Measurements from ENCODE around the gene AURKA.
"Not testable (repeated sequence)": the region's sequence is repeated elsewhere in the genome, so short reads cannot be mapped to it uniquely, and the experiment has no call there.

The AURKA gene

DNA sequence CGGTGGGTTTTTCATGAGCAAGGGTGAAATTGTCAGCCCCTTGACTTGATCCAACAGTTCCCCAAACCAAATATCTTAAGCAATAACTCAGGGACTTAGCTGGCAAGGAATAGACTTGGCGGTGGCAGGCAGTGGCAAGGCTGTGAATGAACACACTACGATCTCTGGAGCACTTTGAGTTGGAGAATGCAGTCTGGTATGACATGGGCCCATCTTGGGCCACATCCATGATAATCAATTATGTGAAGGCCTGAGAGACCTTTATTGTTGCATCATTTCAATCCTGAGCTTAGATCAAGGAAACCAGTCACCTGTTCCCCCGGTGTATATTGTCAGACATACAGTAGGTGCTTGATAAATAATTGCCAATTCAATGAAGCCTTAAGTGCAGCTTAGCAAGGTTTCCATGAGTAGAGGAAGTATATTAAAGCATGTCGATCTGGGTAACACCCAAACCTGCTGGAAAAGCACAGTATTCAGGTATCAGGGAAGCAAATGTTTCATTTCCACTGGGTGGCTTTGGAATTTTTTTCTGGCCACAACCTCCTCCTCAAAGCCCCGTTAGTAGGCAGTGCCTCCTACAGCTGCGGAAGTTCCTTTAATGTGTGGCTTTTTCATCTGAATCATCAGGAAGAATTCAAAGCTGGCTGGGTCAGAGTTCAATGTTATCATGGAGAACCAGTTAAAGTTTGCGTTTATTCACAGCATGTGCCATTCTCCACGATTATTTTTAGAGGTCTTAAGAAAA lies 30.2 kb upstream of the AURKA start:
- no peak for DNase-seq (ENCODE audit: low read depth, low spot score)

DNA sequence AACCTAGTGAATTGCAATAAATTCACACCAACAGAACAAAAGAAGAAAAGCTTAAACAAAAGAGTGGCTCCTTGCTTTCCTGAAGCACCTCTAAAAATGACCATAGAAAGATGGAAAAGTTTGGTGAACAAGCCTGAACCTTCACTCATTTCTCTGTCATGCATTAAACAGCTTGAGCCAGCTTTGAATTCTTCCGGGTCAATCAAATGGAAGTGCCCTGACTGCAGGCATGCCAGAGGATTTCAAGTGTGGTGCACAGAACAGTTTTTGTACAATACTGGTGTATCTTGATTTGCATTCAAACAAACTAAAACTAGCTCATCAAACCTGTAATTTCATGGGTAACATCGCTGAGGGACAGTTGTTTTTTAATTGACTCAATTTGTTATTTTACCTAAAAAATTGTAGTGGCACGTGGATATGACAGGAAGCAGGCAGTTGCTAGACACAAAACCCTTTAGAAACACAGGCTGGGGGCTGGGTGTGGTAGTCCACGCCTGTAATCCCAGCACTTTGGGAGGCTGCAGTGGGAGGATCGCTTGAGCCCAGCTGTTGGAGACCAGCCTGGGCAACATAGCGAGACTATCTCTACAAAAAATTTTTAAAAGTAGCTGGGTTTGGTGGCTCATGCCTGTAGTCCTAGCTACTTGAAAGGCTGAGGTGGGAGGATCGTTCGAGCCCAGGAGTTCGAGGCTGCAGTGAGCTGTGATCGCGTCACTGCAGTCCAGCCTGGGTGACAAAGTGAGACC lies 29.1 kb upstream of the AURKA start:
- DNase-seq (ENCODE audit: low read depth, low spot score), result no peak

DNA sequence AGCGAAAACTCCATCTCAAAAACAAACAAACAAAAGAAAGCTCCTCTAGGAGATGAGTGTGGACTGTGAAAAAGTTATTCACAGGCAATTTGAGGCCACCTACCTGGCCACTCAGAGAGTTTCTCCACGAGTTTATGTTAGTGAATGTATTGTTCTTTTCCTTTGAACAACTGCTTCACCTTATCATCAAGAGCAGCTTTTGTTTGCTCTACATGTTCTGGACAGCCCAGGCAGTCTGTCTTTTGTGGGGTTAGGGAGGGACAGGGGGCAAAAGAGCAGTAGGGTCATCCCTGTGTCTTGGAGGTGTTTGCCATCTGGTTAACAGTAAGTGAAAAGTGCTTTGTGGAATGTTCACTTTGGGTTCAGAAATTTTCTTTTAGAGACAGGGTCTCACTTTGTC lies 28.0 kb upstream of the AURKA start:
- DNase-seq (ENCODE audit: low read depth, low spot score), result no peak

- no peak for DNase-seq (ENCODE audit: low read depth, low spot score)
These were observed 26.4 kb upstream of the AURKA start for GRCh38 chr20:56418385-56418861.

DNA sequence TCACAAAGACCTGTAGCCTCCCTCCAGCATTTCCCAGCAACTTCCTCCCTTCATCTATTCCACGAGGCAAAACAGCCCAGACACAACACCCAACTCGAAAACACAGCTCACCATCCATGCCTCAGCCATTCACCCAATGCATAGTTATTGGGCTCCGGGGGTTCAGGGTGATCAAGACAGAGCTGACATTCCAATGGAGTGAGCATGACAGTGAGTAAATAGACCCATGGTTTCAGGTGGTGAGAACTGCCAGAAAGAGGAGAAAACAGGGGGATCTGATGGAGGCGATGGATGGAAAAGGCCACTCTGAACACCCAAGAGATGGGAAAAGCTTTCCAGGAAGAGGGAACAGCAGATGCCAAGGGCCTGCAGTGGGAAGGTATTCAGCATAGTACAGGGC lies 25.9 kb upstream of the AURKA start:
- DNase-seq (ENCODE audit: low read depth, low spot score), result no peak

DNA sequence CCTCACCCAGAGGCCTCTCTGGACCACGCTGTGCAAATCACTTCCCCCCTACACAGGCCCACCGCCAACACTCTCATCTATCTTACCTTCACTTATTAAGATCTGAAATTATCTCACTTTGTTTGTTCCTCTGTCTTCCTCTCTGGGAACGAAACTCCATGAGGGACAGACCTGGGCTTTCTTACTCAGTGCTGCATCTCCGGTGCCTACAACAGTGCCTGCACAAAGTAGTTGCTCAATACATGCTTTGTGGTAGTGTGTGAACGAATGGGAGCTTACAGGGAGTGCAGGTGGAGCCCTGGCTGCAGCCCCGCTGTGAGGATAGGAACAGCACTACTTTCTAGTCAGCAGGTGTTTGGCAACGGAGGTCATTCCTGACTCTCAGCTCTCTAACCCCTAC lies 25.4 kb upstream of the AURKA start:
- no peak for DNase-seq (ENCODE audit: low read depth, low spot score)

DNA sequence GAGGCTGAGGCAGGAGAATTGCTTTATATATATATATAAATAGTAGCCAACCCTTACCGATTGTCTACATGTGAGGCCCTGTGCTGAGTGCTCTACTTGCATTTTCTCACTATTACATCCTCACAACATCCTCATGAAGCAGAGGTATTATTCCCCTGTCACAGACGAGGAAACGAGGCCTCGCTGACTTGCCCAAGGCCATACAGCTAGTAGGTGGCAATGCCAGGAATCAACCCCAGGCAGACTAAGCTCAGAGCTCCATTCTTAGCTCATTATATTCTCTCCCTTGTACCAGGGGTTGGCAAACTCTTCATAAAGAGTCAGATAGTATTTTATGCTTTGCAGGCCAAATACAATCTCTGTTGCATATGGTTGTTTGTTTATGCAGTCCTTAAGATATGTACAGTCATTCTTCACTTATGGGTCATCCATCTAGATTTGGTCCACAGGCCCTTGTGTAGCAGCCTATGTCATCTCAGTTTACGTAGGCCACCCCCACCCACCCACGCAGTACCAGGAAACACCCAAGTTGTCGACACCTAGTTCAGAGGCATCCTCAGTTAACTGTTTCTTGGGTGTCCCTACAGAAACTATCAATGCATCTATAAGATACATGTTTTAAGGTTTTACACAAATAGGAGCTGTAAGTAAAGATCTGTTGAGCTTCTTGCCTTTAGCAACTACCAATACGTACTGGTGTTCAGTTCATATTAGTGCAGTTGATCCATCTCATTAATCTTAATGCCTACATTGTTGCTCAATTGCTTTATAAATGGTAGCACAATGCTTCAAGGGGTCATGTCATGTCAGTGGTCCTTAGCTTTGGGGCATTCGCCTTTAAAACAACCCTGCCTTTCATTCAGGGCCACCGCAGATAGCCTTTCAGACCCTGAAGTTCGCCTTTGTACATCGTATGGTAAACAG lies 23.1 kb upstream of the AURKA start:
- peak; percentile 21 for DNase-seq (ENCODE audit: low read depth, low spot score)

DNA sequence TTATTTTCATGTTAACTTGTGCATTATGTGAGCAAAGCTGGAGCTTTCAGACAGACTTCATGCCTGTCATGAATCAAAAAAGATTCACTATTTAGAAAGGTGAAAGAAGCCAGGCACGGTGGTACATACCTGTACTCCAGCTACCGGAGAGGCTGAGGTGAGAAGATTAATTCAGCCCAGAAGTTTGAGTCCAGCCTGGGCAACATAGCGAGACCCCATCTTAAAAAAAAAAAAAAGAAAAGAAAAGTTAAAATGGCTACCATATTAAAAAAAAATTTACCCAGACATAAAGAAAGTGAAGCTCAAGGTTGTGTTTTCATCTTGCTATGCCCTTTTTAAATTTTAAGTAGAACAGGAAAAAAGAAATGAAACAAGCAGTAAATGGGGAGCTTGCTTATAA lies 20.9 kb upstream of the AURKA start:
- no peak for DNase-seq (ENCODE audit: low read depth, low spot score)

GRCh38 chr20:56412473-56412790 lies 20.4 kb upstream of the AURKA start:
- DNase-seq (ENCODE audit: low read depth, low spot score), result no peak

- DNase-seq (ENCODE audit: low read depth, low spot score), result no peak
These were observed 19.9 kb upstream of the AURKA start, which contains the start of gene CASS4 for GRCh38 chr20:56411759-56412472. TSS of gene CASS4 (plus strand) at chr20:56412260. CDS start at chr20:56412459, 199 bp downstream.

DNA sequence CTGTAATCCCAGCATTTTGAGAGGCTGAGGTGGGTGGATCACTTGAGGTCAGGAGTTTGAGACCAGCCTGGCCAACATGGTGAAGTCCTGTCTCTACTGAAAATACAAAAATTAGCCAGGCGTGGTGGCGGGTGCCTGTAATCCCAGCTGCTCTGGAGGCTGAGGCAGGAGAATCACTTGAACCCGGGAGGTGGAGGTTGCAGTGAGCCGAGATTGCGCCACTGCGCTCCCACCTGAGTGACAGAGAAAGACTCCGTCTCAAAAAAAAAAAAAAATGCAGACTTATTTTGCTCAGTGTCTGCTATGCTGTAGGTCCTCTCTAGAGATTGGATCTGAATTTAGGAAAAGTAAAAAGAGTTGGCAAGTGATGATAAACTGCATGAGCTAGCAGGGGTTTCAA lies 19.3 kb upstream of the AURKA start:
- DNase-seq (ENCODE audit: low read depth, low spot score), result not testable (repeated sequence)

DNA sequence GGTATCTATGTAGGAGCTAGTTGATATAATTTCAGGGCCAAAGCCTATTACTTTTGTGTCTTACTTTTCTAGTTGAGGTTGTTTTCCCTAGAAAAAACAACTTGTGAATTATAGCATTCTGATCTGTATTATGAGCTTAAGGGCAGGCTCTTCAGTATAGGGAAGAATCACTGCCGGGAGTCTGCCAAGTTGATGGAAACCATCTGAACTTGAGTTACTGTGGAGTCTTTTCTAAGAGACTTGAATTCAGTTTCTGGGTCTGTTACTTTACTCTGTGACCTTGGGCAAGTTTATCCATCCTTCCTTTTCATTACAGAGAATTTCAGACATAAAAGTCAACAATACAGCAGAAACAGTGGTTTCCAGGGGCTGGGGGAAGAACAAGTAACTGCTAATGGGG lies 17.9 kb upstream of the AURKA start:
- DNase-seq (ENCODE audit: low read depth, low spot score), result no peak

GRCh38 chr20:56409521-56409920 lies 17.5 kb upstream of the AURKA start:
- no peak for DNase-seq (ENCODE audit: low read depth, low spot score)

- DNase-seq (ENCODE audit: low read depth, low spot score), result no peak
These were observed 14.9 kb upstream of the AURKA start for GRCh38 chr20:56406910-56407309.

DNA sequence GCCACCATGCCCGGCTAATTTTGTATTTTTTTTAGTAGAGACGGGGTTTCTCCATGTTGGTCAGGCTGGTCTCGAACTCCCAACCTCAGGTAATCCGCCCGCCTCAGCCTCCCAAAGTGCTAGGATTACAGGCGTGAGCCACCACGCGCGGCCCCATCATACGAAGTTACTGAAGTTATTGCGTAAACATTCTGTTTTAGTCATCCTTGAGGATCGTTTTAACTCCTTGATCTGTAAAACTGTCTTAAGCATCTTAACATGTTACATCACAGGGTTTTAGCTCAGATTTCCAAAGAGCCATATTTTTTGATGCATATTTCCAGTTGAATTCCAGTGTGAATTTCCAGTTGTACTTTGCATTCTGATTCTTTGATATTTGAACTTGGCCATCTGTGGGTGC lies 13.3 kb upstream of the AURKA start:
- DNase-seq (ENCODE audit: low read depth, low spot score), result not testable (repeated sequence)

DNA sequence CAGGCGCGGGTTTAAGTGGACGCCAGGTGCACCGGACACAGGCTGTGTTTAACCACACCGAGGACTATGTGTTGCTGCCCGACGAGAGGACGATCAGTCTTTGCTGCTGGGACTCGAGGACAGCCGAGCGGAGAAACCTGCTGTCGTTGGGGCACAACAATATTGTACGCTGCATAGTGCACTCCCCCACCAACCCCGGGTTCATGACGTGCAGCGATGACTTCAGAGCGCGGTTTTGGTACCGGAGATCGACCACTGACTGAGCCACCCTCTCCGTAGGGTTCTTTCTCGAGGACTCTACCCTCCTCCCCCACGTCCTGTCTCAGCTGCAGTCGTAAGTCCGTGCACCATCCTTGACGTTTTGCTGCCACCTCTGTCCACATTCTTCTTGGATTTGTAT lies 11.4 kb upstream of the AURKA start:
- DNase-seq (ENCODE audit: low read depth, low spot score), result no peak

DNA sequence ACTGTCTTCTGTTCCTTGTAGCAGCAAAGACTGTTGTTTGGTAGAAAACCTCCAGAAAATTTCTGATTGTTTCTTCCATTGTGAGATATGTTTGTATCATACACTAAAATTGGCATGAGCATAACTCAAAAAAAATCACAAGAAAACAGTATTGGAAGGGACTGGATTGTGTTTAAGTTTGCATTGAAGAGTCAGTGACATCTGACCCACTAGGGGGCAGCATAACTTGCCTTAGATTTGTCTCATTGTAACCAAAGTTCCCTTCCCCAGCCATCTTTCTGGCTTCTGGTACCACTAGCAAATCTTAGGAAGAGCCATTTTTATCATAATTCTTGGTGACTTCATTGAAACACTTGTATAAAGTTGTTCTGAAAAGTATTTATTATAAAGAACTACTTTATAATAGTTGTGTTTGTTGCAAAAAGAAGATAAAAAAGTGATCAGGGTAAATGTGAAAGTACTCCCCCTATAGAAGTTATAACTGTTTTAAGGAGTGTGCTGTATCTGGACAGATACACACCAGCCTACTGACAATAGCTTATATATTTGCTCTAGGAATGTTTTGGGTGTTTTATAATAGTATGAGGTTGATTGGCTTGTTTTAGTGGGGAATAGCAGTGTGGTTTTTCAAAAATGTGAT lies 8.1 kb upstream of the AURKA start:
- DNase-seq (ENCODE audit: low read depth, low spot score), result peak; percentile 39

GRCh38 chr20:56395166-56395565 lies 3.2 kb upstream of the AURKA start:
- DNase-seq (ENCODE audit: low read depth, low spot score), result no peak

GRCh38 chr20:56393653-56394052 lies 1.6 kb upstream of the AURKA start:
- DNase-seq (ENCODE audit: low read depth, low spot score), result no peak

DNA sequence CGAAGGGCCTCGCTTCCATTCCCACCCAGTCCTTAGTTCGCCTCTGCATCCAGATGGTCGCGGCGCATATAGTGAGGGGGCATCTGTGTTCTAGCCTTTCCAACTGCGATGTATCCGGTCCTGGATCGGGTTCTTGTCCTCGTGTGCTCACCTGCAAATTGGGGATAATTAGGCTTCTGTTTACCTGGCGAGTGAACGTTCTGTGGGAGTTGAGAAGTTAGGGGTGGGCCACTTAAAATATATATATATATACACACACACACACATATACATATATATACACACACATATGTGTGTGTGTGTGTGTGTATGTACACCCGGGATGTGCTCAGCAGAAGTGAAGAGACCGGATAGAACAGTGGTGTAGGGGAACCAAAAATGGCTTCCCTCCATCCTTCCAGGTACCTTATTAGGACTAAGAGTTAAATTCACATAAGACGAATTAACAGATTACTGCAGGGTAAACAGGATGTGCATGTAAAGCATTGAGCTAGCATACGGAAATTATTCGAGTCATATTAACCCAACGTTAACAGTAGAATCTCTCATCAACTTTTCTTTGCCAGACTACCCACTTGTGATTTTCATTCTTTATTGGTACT lies 967 bp upstream of the AURKA start:
- DNase-seq (ENCODE audit: low read depth, low spot score), result no peak

Data from activated naive CD8-positive, alpha-beta T cell treated with anti-CD3 and anti-CD28 coated beads, Interleukin-2, amount 50 U/mL, for 16 hours (primary cell).